HG03575 (cell line): ENCODE results near the gene ZBTB7C.
"Not testable (repeated sequence)": the region's sequence is repeated elsewhere in the genome, so short reads cannot be mapped to it uniquely, and the experiment has no call there.

Experiments
- ATAC-seq: cut with Tn5 transposase; IDR thresholded peaks from one replicate; pipeline ENCODE4 v1.9.1; 2021; ENCODE audit not compliant: unreplicated experiment, insufficient number of reproducible peaks, low FRiP score; ENCODE audit errors: extremely low read depth

The ZBTB7C gene

DNA sequence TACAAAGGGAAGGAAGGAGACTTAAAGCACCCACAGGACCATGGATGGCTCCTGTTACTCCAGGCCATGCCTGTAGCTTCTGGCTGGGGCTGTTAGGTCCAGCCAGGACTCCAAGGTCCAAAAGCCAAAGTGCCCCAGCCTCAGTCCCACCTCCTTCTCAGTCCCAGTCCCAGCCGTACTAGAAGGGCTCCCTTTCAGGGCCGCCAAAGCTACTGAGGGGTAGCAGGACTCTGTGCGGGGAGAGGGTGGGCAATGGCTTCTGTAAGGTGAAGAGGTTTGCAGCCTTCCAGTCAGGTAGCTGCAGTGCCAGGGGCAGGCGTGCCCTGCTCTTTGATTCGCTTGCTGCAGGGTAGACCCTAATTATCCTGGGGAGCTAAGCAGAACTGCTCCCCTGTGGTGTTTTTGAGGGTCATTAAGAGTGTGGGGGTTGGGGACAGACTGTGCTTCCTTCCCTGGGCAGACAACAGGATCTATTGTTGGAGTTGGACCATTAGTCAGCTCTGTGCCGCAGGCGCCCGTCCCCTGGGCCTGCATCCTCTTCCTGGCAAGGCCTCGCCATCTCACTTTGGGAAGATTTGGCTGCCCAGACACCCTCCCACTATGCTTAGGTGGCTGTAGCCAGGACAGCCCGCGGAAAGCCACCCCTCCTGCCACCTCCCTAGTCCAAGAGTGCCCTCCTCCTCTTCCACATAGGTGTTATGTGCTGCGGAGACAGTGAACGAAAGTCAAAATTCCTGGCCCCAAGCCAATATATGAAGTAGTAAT, 118.8 kb downstream of the ZBTB7C start:
- no peak for ATAC-seq

GRCh38 chr18:48284743-48285142, 124.4 kb downstream of the ZBTB7C start:
- no peak for ATAC-seq

DNA sequence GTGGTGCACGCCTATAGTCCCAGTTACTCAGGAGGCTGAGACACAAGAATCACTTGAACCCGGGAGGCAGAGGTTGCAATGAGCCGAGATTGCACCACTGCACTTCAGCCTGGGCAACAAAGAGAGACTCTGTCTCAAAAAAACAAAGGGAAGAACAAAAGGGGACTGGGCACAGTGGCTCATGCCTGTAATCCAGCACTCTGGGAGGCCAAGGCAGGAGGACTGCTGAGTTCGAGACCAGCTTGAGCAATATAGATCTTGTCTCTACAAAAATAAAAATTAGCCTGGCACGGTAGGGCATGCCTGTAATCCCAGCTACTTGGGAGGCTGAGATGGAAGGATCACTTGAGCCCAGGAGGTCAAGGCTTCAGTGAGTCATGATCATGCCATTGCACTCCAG, 125.2 kb downstream of the ZBTB7C start:
- ATAC-seq, result not testable (repeated sequence)

DNA sequence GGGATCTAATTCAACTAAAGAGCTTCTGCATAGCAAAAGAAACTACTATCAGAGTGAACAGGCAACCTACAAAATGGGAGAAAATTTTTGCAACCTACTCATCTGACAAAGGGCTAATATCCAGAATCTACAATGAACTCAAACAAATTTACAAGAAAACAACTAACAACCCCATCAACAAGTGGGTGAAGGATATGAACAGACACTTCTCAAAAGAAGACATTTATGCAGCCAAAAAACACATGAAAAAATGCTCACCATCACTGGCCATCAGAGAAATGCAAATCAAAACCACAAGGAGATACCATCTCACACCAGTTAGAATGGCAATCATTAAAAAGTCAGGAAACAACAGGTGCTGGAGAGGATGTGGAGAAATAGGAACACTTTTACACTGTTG, 127.7 kb downstream of the ZBTB7C start:
- ATAC-seq, result not testable (repeated sequence)

GRCh38 chr18:48279312-48279711, 129.9 kb downstream of the ZBTB7C start:
- no peak for ATAC-seq

DNA sequence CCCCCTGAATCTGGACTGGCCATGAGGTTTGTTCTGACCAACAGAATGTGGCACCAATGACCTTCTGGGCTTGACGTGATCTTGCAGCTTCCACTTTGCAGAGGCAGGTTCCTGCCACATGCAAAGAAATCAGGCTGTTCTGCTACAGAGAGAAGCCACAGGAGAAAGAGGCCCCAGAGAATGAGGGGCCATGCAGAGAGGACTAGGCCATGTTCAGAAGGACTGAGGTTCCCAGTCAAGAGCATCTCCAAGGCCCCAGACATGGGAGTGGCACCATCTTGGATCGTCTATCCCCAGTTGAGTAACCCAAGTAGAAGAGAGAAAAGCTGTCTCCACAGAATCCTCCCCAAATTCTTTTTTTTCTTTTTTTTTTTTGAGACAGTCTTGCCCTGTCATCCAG, 131.1 kb downstream of the ZBTB7C start:
- no peak for ATAC-seq

DNA sequence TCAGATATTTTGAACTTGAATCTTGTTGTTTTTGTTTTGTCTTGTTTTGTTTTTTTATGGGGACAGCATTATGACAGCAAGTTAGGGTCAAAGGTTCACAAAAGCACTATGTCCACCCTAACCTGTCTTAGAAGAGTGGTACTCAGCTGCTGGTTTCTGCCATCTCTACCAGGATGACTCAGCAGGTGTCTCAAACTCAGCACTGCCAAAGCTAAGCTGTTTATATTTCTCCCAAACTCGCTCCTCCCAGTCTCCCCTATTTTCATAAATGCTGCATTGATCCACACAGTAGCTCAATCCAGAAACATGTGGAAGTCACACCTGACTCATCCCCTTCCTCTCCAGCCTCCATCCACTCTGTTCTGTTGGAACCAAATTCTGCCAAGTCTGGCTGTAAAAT, 134.9 kb downstream of the ZBTB7C start:
- ATAC-seq, result no peak

DNA sequence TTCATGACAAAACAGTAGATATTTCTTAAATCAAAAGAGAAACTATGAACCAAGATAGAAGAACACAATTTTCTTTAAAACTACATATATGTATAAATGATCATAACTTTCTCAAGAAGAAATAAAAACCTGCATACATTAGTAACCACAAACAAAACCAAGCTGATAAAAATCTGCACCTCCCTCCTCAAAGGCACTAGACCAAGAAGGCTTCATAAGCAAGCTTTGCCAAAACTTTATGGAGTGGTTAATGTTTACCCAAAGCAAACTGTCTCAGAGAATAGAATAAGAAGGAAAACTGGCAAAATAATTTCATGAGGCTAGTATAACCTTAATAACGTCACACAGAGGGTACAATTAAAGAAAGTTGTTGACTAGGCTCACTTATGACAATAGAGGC, 138.3 kb downstream of the ZBTB7C start:
- no peak for ATAC-seq

DNA sequence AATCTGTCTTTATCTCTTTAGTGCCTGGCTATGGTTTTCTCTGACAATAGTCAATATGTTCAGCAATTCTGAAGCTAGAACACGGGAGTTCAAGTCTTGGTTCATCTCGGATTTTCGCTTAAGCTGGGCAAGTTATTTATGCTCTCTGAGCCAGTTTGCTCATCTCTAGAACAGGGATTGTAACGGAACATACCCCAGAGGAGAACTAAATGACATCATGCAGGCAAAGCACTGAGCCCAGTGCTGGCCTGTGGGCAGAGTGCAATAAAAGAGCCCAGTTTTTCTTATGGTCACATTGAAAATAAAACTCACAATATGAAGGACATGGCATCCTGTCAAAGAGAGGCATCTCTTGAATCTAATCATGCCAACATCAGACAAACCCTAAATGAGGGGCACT, 143.9 kb downstream of the ZBTB7C start:
- ATAC-seq, result no peak

DNA sequence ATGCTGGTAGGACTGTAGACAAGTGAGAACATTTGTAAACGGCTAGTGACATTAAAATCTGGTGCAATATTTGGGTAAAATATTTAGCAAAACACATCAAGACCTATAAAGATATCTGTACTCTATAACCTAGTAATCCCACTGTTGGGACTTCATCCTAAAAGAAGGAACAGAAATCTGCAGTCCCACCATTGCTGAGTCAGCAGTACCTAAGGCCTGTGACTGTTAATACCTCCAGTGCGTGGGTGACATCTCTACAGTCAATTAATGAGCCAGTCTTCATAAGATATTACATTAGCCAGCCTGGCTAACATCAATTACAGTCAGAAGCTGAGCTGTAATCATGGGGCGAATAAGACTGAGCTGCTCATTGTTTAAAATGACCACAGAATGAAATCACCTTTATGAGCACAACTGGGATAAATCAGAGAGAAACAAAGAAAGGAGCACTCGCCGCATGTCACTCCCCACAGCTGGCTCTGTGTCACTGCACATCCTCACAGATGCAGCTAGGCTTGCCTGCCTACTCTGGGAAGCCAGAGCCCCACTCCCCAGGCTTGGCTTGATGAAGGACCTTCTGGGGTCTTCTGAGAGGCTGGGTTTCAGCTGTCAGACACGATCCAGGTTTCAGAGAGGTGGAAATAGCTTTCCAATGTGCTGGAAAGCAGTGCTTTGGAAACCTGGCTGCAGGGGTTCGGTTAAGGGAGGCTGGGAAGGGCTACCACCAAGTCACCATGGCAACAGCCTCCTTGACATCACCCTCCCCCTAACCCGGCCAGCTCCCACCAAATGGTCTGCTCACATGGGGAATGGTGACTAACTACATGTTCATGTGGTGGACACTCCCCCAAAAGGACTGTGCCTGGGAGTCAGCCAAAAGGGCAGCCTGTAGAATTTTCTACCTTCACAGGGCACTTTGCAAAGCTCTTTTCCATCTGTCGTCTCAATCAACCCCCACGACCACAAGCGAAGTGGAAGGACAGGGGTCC, 145.0 kb downstream of the ZBTB7C start:
- ATAC-seq, result no peak

DNA sequence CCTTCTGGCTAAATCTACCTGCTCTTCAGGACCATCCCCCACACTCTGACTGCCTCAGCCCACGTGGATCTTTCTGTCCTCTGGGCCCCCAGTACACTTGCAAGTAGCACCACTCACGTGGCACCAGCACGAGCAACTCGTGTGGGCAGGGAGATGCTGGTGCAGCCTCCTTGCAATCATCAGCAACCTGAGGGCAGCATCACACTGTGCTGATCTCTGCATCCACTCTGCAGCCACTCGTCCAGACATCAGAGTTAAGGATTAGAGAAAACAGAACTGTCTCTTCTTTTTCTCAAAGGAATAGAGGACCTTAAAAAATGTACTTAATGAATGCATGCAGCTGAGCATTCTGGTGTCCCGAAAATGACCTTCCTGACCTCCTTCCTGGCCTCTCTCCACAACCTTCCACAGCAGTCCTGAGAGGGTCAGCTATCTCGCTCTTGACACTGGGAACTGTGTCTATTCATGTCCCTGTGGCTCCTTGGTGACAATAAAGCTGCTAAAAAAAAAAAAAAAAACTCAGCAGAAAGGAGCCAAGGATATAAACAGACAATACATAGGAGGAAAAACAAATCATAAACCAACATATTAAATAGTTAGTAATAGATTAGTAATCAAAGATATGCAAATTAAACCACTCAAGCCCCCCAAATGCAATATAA, 145.9 kb downstream of the ZBTB7C start:
- ATAC-seq, result no peak

DNA sequence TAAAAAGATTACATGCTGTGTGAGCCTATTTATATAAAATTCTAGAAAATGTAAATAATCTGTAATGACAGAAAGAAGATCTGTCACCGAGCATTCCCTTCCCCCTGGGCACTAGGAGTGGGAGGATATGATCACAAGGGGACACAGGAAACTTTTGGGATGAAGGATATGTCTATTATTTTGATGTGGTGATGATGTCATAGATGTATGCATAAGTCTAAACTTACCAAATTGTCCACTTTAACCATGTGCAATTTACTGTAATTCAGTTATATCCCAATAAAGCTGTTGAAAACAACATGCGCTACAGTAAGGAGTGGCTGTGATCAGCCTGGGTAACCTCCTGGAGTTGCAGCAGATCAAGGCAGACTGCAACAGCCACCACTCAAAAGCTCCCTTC, 148.9 kb downstream of the ZBTB7C start:
- ATAC-seq, result no peak

- ATAC-seq, result no peak
Measured at GRCh38 chr18:48256848-48257247, 152.3 kb downstream of the ZBTB7C start.

DNA sequence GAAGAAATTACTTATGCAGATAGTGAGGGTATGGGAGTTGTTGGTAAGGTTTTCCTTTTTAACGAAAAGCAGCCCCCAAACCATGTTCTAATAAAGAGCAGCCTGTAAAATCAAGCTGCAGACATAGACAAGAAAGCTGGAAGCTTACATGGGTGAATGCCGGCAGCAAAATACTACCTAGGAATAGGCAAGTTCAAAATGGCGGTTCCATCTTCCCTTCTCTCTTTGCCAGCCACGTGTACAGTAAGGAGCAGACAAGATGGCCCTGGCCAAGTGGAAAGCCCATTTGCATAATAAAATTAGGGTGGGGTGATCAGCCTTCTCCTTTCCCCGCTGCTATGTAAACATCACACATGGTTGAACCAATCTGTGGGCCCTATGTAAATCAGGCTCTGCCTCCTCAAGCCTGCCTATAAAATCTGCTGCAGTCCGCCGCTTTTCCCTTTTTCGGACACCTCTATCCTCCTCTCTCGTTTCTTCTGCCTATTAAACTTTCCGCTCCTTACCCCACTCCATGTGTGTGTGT, 155.0 kb downstream of the ZBTB7C start:
- ATAC-seq, result no peak

DNA sequence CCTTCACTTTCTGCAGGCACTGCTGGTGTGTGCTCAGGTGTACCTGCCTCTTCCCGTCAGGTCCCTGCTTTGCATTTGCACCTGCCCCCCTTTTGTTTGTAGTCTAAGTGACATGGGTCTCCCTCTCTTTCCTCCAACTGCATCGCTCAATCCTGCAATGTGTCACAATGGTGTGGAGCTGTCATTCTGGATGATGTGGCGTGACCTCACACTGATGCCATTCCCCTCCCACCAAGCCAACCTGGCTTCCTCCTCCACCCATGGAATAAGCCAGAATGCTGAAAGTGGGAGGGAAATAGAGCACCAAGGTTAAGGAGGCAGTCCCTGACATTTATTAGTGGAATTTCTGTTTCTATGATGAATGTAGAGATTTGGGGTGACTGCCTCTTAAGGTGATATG, 156.7 kb downstream of the ZBTB7C start:
- ATAC-seq, result no peak

DNA sequence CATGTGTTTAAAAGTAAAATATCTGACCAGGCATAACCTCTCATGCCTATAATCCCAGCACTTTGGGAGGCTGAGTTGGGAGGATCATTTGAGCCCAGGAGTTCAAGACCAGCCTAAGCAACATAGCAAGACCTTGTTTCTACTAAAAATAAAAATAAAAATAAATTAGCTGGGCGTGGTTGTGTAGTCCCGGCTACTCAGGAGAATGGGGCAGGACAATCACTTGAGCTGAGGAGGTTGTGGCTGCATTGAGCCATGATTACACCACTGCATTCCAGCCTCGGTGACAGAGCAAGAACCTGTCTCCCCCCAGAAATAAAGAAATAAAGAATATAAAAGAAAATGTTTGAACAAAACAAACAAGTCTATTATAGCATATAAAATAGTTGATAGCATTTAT, 158.3 kb downstream of the ZBTB7C start:
- no peak for ATAC-seq

GRCh38 chr18:48250362-48250907, 158.7 kb downstream of the ZBTB7C start:
- no peak for ATAC-seq

- no peak for ATAC-seq
Measured at GRCh38 chr18:48249854-48250253, 159.3 kb downstream of the ZBTB7C start.

DNA sequence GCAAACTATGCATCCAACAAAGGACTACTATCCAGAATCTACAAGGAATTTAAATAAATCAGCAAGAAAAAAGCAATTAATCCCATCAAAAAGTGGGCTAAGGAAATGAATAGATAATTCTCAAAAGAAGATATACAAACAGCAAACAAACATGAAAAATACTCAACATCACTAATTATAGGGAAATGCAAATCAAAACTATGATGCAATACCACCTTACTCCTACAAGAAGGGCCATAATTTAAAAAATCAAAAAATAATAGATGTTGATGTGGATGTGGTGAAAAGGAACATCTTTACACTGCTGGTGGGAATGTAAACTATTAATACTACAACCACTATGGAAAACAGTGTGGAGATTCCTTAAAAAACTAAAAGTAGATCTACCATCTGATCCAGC, 164.7 kb downstream of the ZBTB7C start:
- no peak for ATAC-seq
